Measurements from ENCODE around the gene WTIP. TPM values are rescaled to one million over a fixed set of nuclear protein-coding genes. Genes with fewer than 3 reads are reported as not detected.
"Not testable (repeated sequence)": the region's sequence is repeated elsewhere in the genome, so short reads cannot be mapped to it uniquely, and the experiment has no call there.

Gene WTIP
- total RNA-seq, 4 donors from 2014 or later: 3.8 to 16.3 (median 9.7) TPM

DNA sequence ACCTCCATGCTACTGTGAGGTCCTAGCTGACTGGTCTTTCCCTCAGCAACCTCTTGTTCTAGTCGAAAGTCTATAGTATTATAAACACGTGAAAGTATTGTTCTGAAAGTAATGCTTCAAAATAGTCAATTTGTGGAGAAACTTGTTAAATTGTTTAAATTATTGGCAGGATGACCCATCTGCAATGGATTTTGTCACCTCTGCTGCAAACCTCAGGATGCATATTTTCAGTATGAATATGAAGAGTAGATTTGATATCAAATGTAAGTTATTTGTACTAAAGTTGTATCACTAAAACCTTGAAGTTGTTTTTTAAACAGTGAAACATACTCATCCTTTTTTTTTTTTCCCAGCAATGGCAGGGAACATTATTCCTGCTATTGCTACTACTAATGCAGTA lies 27.5 kb upstream of the WTIP start:
- TF ChIP-seq, protein P1, sequence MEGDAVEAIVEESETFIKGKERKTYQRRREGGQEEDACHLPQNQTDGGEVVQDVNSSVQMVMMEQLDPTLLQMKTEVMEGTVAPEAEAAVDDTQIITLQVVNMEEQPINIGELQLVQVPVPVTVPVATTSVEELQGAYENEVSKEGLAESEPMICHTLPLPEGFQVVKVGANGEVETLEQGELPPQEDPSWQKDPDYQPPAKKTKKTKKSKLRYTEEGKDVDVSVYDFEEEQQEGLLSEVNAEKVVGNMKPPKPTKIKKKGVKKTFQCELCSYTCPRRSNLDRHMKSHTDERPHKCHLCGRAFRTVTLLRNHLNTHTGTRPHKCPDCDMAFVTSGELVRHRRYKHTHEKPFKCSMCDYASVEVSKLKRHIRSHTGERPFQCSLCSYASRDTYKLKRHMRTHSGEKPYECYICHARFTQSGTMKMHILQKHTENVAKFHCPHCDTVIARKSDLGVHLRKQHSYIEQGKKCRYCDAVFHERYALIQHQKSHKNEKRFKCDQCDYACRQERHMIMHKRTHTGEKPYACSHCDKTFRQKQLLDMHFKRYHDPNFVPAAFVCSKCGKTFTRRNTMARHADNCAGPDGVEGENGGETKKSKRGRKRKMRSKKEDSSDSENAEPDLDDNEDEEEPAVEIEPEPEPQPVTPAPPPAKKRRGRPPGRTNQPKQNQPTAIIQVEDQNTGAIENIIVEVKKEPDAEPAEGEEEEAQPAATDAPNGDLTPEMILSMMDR (IDR thresholded peaks at IDR 0.05): no peak
- no peak for TF ChIP-seq POLR2A (IDR thresholded peaks at IDR 0.05)
- no peak for DNase-seq (ENCODE audit: low spot score in 2 of 2)
- WGBS, 2 donors: 85 to 93% methylated on average over 2 of the region's 2 CpGs
- H3K4me3 ChIP-seq (ENCODE audit: low read depth, poor library complexity, severe bottlenecking): no peak overlapping the region
- intact Hi-C loops (cut with DNase I; ENCODE audit: low total_unique reads): no loop called here

DNA sequence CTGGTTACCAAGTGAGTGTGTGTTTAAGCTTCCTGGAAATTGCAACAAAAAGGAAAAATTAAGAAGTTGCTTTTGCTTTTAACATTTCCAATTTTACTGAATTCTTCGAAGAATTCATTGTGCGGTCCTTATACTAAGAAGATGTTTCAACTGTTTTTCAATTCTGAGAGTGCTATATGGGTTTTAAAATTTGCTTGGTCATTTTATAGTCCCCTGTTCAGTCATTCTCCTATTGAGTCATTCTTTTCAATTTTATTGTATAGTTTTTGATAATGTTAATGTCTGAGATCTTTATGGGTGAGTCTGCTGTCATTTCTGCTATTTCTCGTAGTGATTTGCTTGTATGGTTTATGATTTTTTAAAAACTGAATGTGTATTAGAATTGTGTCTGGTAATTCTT lies 26.9 kb upstream of the WTIP start:
- intact Hi-C loops (cut with DNase I; ENCODE audit: low total_unique reads): no loop called here
- 92 to 97% methylated on average over 3 of the region's 3 CpGs for WGBS, 2 donors
- no peak overlapping the region for H3K4me3 ChIP-seq (ENCODE audit: low read depth, poor library complexity, severe bottlenecking)
- TF ChIP-seq POLR2A (IDR thresholded peaks at IDR 0.05): no peak
- TF ChIP-seq, protein P1 (IDR thresholded peaks at IDR 0.05): no peak
- DNase-seq (ENCODE audit: low spot score in 2 of 2): no peak

DNA sequence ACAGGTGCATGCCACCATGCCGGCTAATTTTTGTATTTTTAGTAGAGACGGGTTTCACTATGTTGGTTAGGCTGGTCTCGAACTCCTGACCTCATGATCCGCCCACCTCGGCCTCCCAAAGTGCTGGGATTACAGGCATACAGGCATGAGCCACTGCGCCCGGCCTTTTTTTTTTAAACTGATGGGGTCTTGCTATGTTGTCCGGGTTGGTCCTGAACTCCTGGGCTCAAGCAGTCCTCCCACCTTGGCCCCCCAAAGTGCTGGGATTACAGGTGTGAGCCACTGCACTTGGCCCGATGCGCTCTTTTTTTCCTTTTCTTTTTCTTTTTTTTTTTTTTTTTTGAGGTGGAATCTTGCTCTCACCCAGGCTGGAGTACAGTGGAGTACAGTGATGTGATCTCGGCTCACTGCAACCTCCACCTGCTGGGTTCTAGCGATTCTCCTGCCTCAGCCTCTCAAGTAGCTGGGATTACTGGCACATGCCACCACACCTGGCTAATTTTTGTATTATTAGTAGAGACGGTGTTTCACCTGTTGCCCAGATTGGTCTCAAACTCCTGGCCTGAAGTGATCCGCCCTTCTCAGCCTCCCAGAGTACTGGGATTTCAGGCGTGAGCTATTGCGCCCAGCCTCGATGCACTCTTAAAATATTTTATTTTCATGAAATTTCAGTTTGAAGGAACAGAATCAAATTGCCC lies 25.6 kb upstream of the WTIP start:
- intact Hi-C loops (cut with DNase I; ENCODE audit: low total_unique reads); H3K4me3 ChIP-seq (ENCODE audit: low read depth, poor library complexity, severe bottlenecking); DNase-seq (ENCODE audit: low spot score in 2 of 2): not testable (repeated sequence)
- 90 to 91% methylated on average over 17 of the region's 17 CpGs for WGBS, 2 donors

DNA sequence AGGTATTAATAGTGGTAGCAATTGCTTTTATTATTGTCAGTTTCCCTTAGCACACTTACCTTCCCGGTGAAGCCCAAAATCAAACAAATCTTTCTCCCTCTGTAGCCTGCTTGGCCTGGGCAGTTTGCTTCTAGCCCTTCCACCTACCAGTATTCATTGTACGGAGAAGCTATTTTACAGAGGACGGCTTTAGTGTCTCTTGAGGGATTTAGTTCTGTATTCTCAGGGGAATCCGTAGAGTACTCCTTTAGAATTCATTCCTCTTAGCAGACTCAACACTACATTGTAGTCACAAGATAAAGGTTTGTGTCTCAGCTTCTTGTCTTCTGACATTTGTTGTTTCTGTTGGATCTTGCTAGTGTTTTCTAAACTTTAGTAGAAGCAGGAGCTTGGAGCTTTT lies 24.1 kb upstream of the WTIP start:
- 65 to 67% methylated on average over 4 of the region's 4 CpGs for WGBS, 2 donors
- no peak for TF ChIP-seq POLR2A (IDR thresholded peaks at IDR 0.05)
- TF ChIP-seq, protein P1 (IDR thresholded peaks at IDR 0.05): no peak

DNA sequence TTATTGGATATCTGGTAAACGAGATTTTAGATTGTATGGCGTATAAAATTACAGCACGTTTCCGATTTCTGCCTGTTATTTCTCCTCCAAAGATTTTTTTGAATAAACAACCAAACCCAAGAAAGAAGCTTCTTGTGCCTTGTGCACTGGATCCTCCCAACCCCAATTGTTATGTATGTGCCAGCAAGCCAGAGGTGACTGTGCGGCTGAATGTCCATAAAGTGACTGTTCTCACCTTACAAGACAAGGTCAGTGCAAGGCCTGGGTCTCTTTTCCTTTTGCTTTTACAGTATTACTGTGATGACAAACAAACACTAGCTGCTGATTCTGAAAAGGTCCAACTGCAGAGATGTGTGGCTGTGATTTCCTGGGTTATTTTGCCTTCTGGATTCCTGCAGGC lies 22.9 kb upstream of the WTIP start:
- intact Hi-C loops (cut with DNase I; ENCODE audit: low total_unique reads): no loop called here
- WGBS, 2 donors: 91 to 93% methylated on average over 5 of the region's 5 CpGs
- no peak for DNase-seq (ENCODE audit: low spot score in 2 of 2)
- no peak overlapping the region for H3K4me3 ChIP-seq (ENCODE audit: low read depth, poor library complexity, severe bottlenecking)
- TF ChIP-seq POLR2A (IDR thresholded peaks at IDR 0.05): no peak
- TF ChIP-seq, protein P1 (IDR thresholded peaks at IDR 0.05): no peak

More for the DNA sequence above, 24.1 kb upstream of the WTIP start:
- intact Hi-C loops (cut with DNase I; ENCODE audit: low total_unique reads): no loop called here
- no peak overlapping the region for H3K4me3 ChIP-seq (ENCODE audit: low read depth, poor library complexity, severe bottlenecking)
- DNase-seq (ENCODE audit: low spot score in 2 of 2): no peak

DNA sequence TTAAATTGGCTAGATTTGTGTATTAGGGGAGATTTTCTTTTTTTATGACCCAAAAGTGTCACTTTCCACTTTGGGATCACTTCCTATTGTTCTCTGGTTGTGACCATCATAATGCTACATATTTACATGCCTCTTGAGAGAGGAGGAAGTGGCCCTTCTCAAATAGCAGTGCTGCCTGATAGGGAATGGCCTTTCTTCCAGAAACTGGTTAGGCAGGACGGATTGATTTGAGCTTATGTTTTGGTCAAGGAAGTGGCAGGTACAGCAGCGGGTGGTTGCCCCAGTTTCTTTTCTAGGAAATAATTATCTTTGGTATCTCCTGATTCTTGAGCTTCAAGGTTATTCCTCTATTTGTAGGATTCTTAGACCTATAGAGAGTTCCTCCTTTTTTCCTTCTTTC lies 21.9 kb upstream of the WTIP start:
- DNase-seq (ENCODE audit: low spot score in 2 of 2): peak in 1 of 2 donors; percentile 39
- TF ChIP-seq POLR2A (IDR thresholded peaks at IDR 0.05): no peak
- TF ChIP-seq, protein P1 (IDR thresholded peaks at IDR 0.05): no peak
- 81 to 84% methylated on average over 2 of the region's 2 CpGs for WGBS, 2 donors
- H3K4me3 ChIP-seq (ENCODE audit: low read depth, poor library complexity, severe bottlenecking): no peak overlapping the region
- intact Hi-C loops (cut with DNase I; ENCODE audit: low total_unique reads): no loop called here

All from lower leg skin (tissue), 4 donors.